ENCODE data around the gene SIGMAR1. TPM values are rescaled to one million over a fixed set of nuclear protein-coding genes. Genes with fewer than 3 reads are reported as not detected.
A peak's percentile ranks its signal among the peaks of the same experiment; 100 is the strongest.

The SIGMAR1 gene
- total and polyA plus RNA-seq, 2 of the 8 experiments (the other 6 are each of a cell fraction or from before 2014, with no cell fraction given), result 84.2 to 134 TPM

DNA sequence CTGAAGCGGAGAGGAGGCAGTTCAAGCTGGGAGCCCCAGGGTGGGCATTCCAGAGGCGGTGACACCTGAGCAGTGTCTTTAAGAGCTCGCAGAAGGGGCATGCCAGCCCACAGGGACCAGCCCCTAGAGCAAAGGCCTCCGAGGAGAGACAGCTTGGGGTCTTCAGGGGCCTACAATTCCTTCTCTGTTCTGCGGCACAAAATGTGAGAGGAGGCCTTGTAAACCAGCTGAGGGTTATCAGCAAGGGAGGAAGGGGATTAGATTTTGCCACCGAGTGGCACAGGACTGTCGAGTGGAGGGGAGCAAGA, 505 bp upstream of the SIGMAR1 start:
- no peak overlapping the region for H4K5ac ChIP-seq (ENCODE audit: insufficient read length, low read depth, low read length)
- 25% methylated on average over 7 of the region's 7 CpGs; no CpG with 5 or more reads in 1 of the 2 experiments for WGBS, 2 experiments (ENCODE audit: extremely low coverage in 1 of 2, insufficient coverage in 1 of 2, insufficient read length in 1 of 2, insufficient replicate concordance in 2 of 2, low coverage in 1 of 2, low lambda C conversion rate in 2 of 2, missing lambda C conversion rate in 1 of 2)
- peaks cover 9% of the 10 kb centered on the region for H3K23me2 ChIP-seq (ENCODE audit: low read depth, low read length)
- peak overlapping the region; percentile 68; the same call in 1 of the 2 replicates for H2BK12ac ChIP-seq (ENCODE audit: low read depth, low read length)
- H3K9ac ChIP-seq (replicated peaks in 1 of 4; ENCODE audit: extremely low read depth in 1 of 4, low read depth in 3 of 4, low read length in 3 of 4), result peak overlapping the region in 1 of 4 experiments; percentile 42; a peak in 1 of 7 replicates
- H3K14ac ChIP-seq (ENCODE audit: insufficient read length), result no peak overlapping the region
- H3K27me3 ChIP-seq (replicated peaks in 1 of 4; ENCODE audit: control insufficient read depth in 3 of 4, extremely low read depth in 1 of 4, insufficient read depth in 3 of 4, low read length in 3 of 4), result peaks cover 0 to 6% (median 3%) of the 10 kb centered on the region in 4 experiments; a peak in 2 of 7 replicates
- peak overlapping the region; percentile 42 for H4K91ac ChIP-seq (replicated peaks; ENCODE audit: insufficient read length, low read length)
- peaks cover 2 to 11% (median 8%) of the 10 kb centered on the region in 4 experiments; a peak in 4 of 7 replicates for H3K4me1 ChIP-seq (replicated peaks in 1 of 4; ENCODE audit: control insufficient read depth in 3 of 4, insufficient read depth in 4 of 4, low read length in 3 of 4)
- H4K20me1 ChIP-seq (replicated peaks in 1 of 2; ENCODE audit: control insufficient read depth in 1 of 2, insufficient read depth in 2 of 2, low read length in 2 of 2), result peaks cover 0 to 11% of the 10 kb centered on the region in 2 experiments
- no peak overlapping the region for H3K56ac ChIP-seq (replicated peaks; ENCODE audit: insufficient read length, low read depth, low read length)
- H3K36me3 ChIP-seq (ENCODE audit: control insufficient read depth in 2 of 4, insufficient read depth in 4 of 4, low read length in 3 of 4), result peaks cover 0 to 6% (median 2%) of the 10 kb centered on the region in 4 experiments; a peak in 3 of 8 replicates
- peak in 1 of 2 experiments; percentile 33 for DNase-seq (ENCODE audit: low read depth in 1 of 2, low spot score in 2 of 2)
- peak overlapping the region; percentile 19 to 78 (median 52); a peak in 7 of 8 replicates for H3K4me3 ChIP-seq (ENCODE audit: extremely low read depth in 1 of 4, insufficient read depth in 2 of 4, low read depth in 3 of 4, low read length in 4 of 4)
- no peak overlapping the region for H2AK5ac ChIP-seq (ENCODE audit: low read depth, low read length)
- FAIRE-seq, result no peak
- H2AFZ ChIP-seq (ENCODE audit: low read length), result no peak overlapping the region; the same call in 1 of the 2 replicates
- no peak overlapping the region for H3K4ac ChIP-seq (replicated peaks; ENCODE audit: insufficient read length, low read depth, low read length)
- H2BK120ac ChIP-seq (replicated peaks; ENCODE audit: low read depth, low read length), result no peak overlapping the region
- H3K27ac ChIP-seq (ENCODE audit: low read depth, low read length), result no peak overlapping the region; the same call in 1 of the 2 replicates
- 0 out of 2 replicates have a peak, but pooled peaks have one; percentile 56 for TF ChIP-seq TAF1 (IDR thresholded peaks at IDR 0.05; ENCODE audit: low read depth, low read length)
- TF ChIP-seq TEAD4 (IDR thresholded peaks at IDR 0.05; ENCODE audit: low read depth, low read length), result 0 out of 2 replicates have a peak, but pooled peaks have one; percentile 14
- 0 out of 2 replicates have a peak, but pooled peaks have one; percentile 1 for TF ChIP-seq TCF12 (IDR thresholded peaks at IDR 0.05; ENCODE audit: low read depth, low read length)
- TF ChIP-seq GABPA (IDR thresholded peaks at IDR 0.05; ENCODE audit: borderline replicate concordance, insufficient read depth, low read length), result no peak
- peak overlapping the region; percentile 89; the same call in 1 of the 2 replicates for H3K18ac ChIP-seq (ENCODE audit: extremely low read depth, low read length)
- H3K79me2 ChIP-seq (ENCODE audit: control insufficient read depth in 1 of 2, insufficient read depth in 2 of 2, low read length in 2 of 2), result peaks cover 0 to 11% of the 10 kb centered on the region in 2 experiments; a peak in 2 of 4 replicates
- H2BK5ac ChIP-seq (ENCODE audit: low read depth, low read length), result peak overlapping the region; percentile 56; the same call in 1 of the 2 replicates
- no peak overlapping the region for H2BK20ac ChIP-seq (ENCODE audit: low read length)
- ChIA-PET POLR2A (ENCODE audit: partially characterized antibody) (interaction anchor here (0.6 to 11.3 kb wide), 10 partner anchors 8 to 59 kb away, joined by 3 to 127 read pairs (median 4); partner anchors contain the start of genes GALT, IL11RA and RPP25L), CTCF (ENCODE audit: partially characterized antibody) (interaction anchor here (0.9 to 18.5 kb wide), 15 partner anchors 8 to 201 kb away, joined by 3 to 401 read pairs (median 6); partner anchors contain the start of genes ARID3C, CCL21, CCL27 and DCTN3)
- no peak overlapping the region; the same call in 1 of the 2 replicates for H4K8ac ChIP-seq (ENCODE audit: extremely low read depth, insufficient read depth, low read length)
- H3K23ac ChIP-seq (ENCODE audit: insufficient read length), result no peak overlapping the region
- peaks cover 10% of the 10 kb centered on the region for H3K79me1 ChIP-seq (ENCODE audit: low read depth, low read length)
- H3K4me2 ChIP-seq (ENCODE audit: insufficient read depth in 1 of 2, low read depth in 2 of 2, low read length in 2 of 2), result peak overlapping the region; percentile 84 to 91
- no peaks in the 10 kb centered on the region for H3K9me3 ChIP-seq (ENCODE audit: insufficient read depth in 2 of 2, low read depth in 1 of 2, low read length in 1 of 2)
- H2BK15ac ChIP-seq (ENCODE audit: low read length), result peak overlapping the region; percentile 14; the same call in 1 of the 2 replicates
